H1 (cell line): ENCODE measurements around the gene ALDH7A1. TPM values are rescaled to one million over a fixed set of nuclear protein-coding genes. Genes with fewer than 3 reads are reported as not detected.

Source experiments
- CTCF ChIA-PET: fragments of 300-600 bp; sonication (Branson Sonifier 250); formaldehyde crosslinking; loops from one replicate; lab custom pipeline; 2021; ENCODE audit not compliant: partially characterized antibody; lab: Charles Lee
- POLR2A ChIA-PET: fragments of 300-600 bp; sonication (Branson Sonifier 250); formaldehyde crosslinking; loops from one replicate; lab custom pipeline; 2021; ENCODE audit warnings: inconsistent platforms; ENCODE audit not compliant: partially characterized antibody; lab: Charles Lee
- DNase-seq, 2 experiments: peaks; one replicate each; pipeline versions ENCODE4 v3.0.0 to v3.0.0-alpha.2; 2010 to 2022; ENCODE audit warnings: low spot score in 2 of 2, low read depth in 1 of 2, mixed read lengths in 1 of 2
- FAIRE-seq: peaks from 2 replicates; lab custom pipeline; 2011; peaks lifted over from hg19 to GRCh38; lab: Jason Lieb, UNC
- H2AFZ ChIP-seq: 2 replicates; pipeline ENCODE4 v1.8.1; 2012; ENCODE audit warnings: low read length, inconsistent platforms
- H2AK5ac ChIP-seq: 2 replicates; pipeline ENCODE4 v1.6.1; 2013; ENCODE audit warnings: low read depth, low read length
- H2BK120ac ChIP-seq: replicated peaks from 2 replicates; pipeline ENCODE3; 2013; ENCODE audit warnings: low read depth, low read length, inconsistent platforms
- H2BK12ac ChIP-seq: 2 replicates; pipeline ENCODE4 v1.6.1; 2013; ENCODE audit warnings: low read depth, low read length
- H2BK15ac ChIP-seq: 2 replicates; pipeline ENCODE4 v1.6.1; 2013; ENCODE audit warnings: low read length
- H2BK20ac ChIP-seq: 2 replicates; pipeline ENCODE4 v1.6.1; 2013; ENCODE audit warnings: low read length
- H2BK5ac ChIP-seq: 2 replicates; pipeline ENCODE4 v1.6.1; 2013; ENCODE audit warnings: low read depth, low read length
- H3K14ac ChIP-seq: 2 replicates; pipeline ENCODE4 v1.6.1; 2013; ENCODE audit warnings: inconsistent platforms; ENCODE audit not compliant: insufficient read length
- H3K18ac ChIP-seq: 2 replicates; pipeline ENCODE4 v1.6.1; 2013; ENCODE audit warnings: low read length; ENCODE audit errors: extremely low read depth
- H3K23ac ChIP-seq: 2 replicates; pipeline ENCODE4 v1.6.1; 2013; ENCODE audit warnings: inconsistent platforms; ENCODE audit not compliant: insufficient read length
- H3K23me2 ChIP-seq: 2 replicates; pipeline ENCODE4 v1.6.1; 2013; ENCODE audit warnings: low read depth, low read length
- H3K27ac ChIP-seq: 2 replicates; pipeline ENCODE4 v1.6.1; 2011; ENCODE audit warnings: low read depth, low read length, inconsistent platforms
- H3K27me3 ChIP-seq, 4 experiments: replicated peaks in 1 of 4; 1 replicate in 1 of 4; 2 replicates in 3 of 4; pipeline versions ENCODE4 v1.6.1 to v1.8.1; 2011 to 2013; ENCODE audit warnings: low read length in 3 of 4, mild to moderate bottlenecking in 3 of 4, inconsistent platforms in 2 of 4, mixed read lengths in 2 of 4, moderate library complexity in 1 of 4; ENCODE audit not compliant: control insufficient read depth in 3 of 4, insufficient read depth in 3 of 4; ENCODE audit errors: extremely low read depth in 1 of 4
- H3K36me3 ChIP-seq, 4 experiments: 2 replicates each; pipeline versions ENCODE4 v1.6.1 to v1.8.1; 2011 to 2013; ENCODE audit warnings: mild to moderate bottlenecking in 4 of 4, low read length in 3 of 4, moderate library complexity in 2 of 4, control low read depth in 1 of 4, inconsistent platforms in 1 of 4; ENCODE audit not compliant: insufficient read depth in 4 of 4, control insufficient read depth in 2 of 4
- H3K4ac ChIP-seq: replicated peaks from 2 replicates; pipeline ENCODE3; 2013; ENCODE audit warnings: low read length, low read depth, mixed read lengths, inconsistent platforms; ENCODE audit not compliant: insufficient read length
- H3K4me1 ChIP-seq, 4 experiments: replicated peaks in 1 of 4; 1 replicate in 1 of 4; 2 replicates in 3 of 4; pipeline versions ENCODE4 v1.6.1 to v1.8.1; 2011 to 2013; ENCODE audit warnings: low read length in 3 of 4, inconsistent platforms in 2 of 4, mixed read lengths in 1 of 4; ENCODE audit not compliant: insufficient read depth in 4 of 4, control insufficient read depth in 3 of 4
- H3K4me2 ChIP-seq, 2 experiments: 2 replicates each; pipeline versions ENCODE4 v1.6.1 to v1.8.1; 2011 to 2013; ENCODE audit warnings: low read depth in 2 of 2, low read length in 2 of 2, control low read depth in 1 of 2, inconsistent platforms in 1 of 2, mild to moderate bottlenecking in 1 of 2; ENCODE audit not compliant: insufficient read depth in 1 of 2
- H3K4me3 ChIP-seq, 4 experiments: fragments of 200-600, 300-600 bp in 1 of 4; sonication (generic), shearing (Covaris generic), sonication (Bioruptor Twin) in 1 of 4; 2 replicates each; pipeline versions ENCODE4 v1.5.1 to v1.8.1; 2011 to 2016; ENCODE audit warnings: low read length in 4 of 4, low read depth in 3 of 4, control low read depth in 2 of 4, inconsistent platforms in 2 of 4, mild to moderate bottlenecking in 2 of 4, mixed read lengths in 1 of 4, moderate library complexity in 1 of 4; ENCODE audit not compliant: insufficient read depth in 2 of 4; ENCODE audit errors: extremely low read depth in 1 of 4
- H3K56ac ChIP-seq: replicated peaks from 2 replicates; pipeline ENCODE3; 2013; ENCODE audit warnings: low read depth, mild to moderate bottlenecking, mixed read lengths, low read length, inconsistent platforms; ENCODE audit not compliant: insufficient read length
- H3K79me1 ChIP-seq: 2 replicates; pipeline ENCODE4 v1.6.1; 2013; ENCODE audit warnings: low read depth, low read length, control low read depth
- H3K79me2 ChIP-seq, 2 experiments: 2 replicates each; pipeline versions ENCODE4 v1.6.1 to v1.8.1; 2012 to 2013; ENCODE audit warnings: low read length in 2 of 2, mild to moderate bottlenecking in 2 of 2, inconsistent platforms in 1 of 2; ENCODE audit not compliant: insufficient read depth in 2 of 2, control insufficient read depth in 1 of 2
- H3K9ac ChIP-seq, 4 experiments: replicated peaks in 1 of 4; 1 replicate in 1 of 4; 2 replicates in 3 of 4; pipeline versions ENCODE4 v1.6.1 to v1.8.1; 2011 to 2013; ENCODE audit warnings: low read depth in 3 of 4, low read length in 3 of 4, control low read depth in 2 of 4, mild to moderate bottlenecking in 2 of 4, moderate library complexity in 2 of 4, inconsistent platforms in 1 of 4; ENCODE audit errors: extremely low read depth in 1 of 4
- H3K9me3 ChIP-seq, 2 experiments: 2 replicates each; pipeline versions ENCODE4 v1.6.1 to v1.8.1; 2012 to 2013; ENCODE audit warnings: mild to moderate bottlenecking in 2 of 2, moderate library complexity in 2 of 2, control low read depth in 1 of 2, inconsistent platforms in 1 of 2, low read depth in 1 of 2, low read length in 1 of 2, mixed read lengths in 1 of 2; ENCODE audit not compliant: insufficient read depth in 2 of 2
- H4K20me1 ChIP-seq, 2 experiments: replicated peaks in 1 of 2; 2 replicates each; pipeline versions ENCODE3 to v1.8.1; 2011 to 2013; ENCODE audit warnings: inconsistent platforms in 2 of 2, low read length in 2 of 2, mild to moderate bottlenecking in 1 of 2; ENCODE audit not compliant: insufficient read depth in 2 of 2, control insufficient read depth in 1 of 2
- H4K5ac ChIP-seq: 2 replicates; pipeline ENCODE4 v1.6.1; 2013; ENCODE audit warnings: low read length, low read depth, mixed read lengths, inconsistent platforms; ENCODE audit not compliant: insufficient read length
- H4K8ac ChIP-seq: 2 replicates; pipeline ENCODE4 v1.8.0; 2013; ENCODE audit warnings: mild to moderate bottlenecking, moderate library complexity, low read length, inconsistent platforms; ENCODE audit not compliant: insufficient read depth; ENCODE audit errors: extremely low read depth
- H4K91ac ChIP-seq: replicated peaks from 2 replicates; pipeline ENCODE3; 2013; ENCODE audit warnings: low read length, mixed read lengths, inconsistent platforms; ENCODE audit not compliant: insufficient read length
- CEBPB ChIP-seq: IDR thresholded peaks from 2 replicates; pipeline ENCODE4 v1.6.1; 2012; ENCODE audit warnings: low read depth, low read length
- EGR1 ChIP-seq: IDR thresholded peaks from 2 replicates; pipeline ENCODE4 v1.6.1; 2011; ENCODE audit warnings: low read depth, low read length, borderline replicate concordance
- KDM1A ChIP-seq: fragments of 200-600, 300-600 bp; sonication (generic); IDR thresholded peaks from 2 replicates; pipeline ENCODE4 v1.7.1; 2016; ENCODE audit warnings: mild to moderate bottlenecking, low read length, borderline replicate concordance
- POLR2A ChIP-seq, 2 experiments: IDR thresholded peaks; 1 replicate in 1 of 2; 2 replicates in 1 of 2; pipeline ENCODE4 v1.6.1; 2011; ENCODE audit warnings: low read depth in 2 of 2, low read length in 2 of 2, mild to moderate bottlenecking in 2 of 2; ENCODE audit errors: control extremely low read depth in 1 of 2
- TCF12 ChIP-seq: IDR thresholded peaks from 2 replicates; pipeline ENCODE4 v1.6.1; 2011; ENCODE audit warnings: low read depth, mild to moderate bottlenecking, low read length
- WGBS, 2 experiments: shearing (Covaris generic) in 1 of 2; methylation state at CpG; one replicate each; pipeline versions ENCODE4 v1.1.6 to v1.1.7; 2013 to 2015; ENCODE audit warnings: low lambda C conversion rate in 2 of 2, mixed read lengths in 2 of 2, inconsistent platforms in 1 of 2, low coverage in 1 of 2, missing lambda C conversion rate in 1 of 2; ENCODE audit not compliant: insufficient replicate concordance in 2 of 2, insufficient coverage in 1 of 2, insufficient read length in 1 of 2; ENCODE audit errors: extremely low coverage in 1 of 2, missing lambda C conversion rate in 1 of 2; 5-methylcytosine and 5-hydroxymethylcytosine counted together
- polyA plus RNA-seq, 7 experiments: library from polyadenylated mRNA; depleted of rRNA in 3 of 7; stranded (reverse) in 5 of 7; unstranded in 2 of 7; fragments of >200 nt in 5 of 7; fragments of 200-250 nt in 2 of 7; gene quantifications; 1 replicate in 5 of 7; 2 replicates in 1 of 7; 4 replicates in 1 of 7; pipeline versions ENCODE4 v1.2.1 to v1.2.3, GENCODE V29; 2011 to 2013; ENCODE audit warnings: missing spikeins in 2 of 7, mixed read lengths in 2 of 7
- total RNA-seq: library from RNA; stranded (reverse); fragmentation: NEBNext Ultra II Directional; extraction: Animal tissue kit (Norgen Biotek cat#: 25700); gene quantifications from 2 replicates; pipeline ENCODE4 v1.2.1, GENCODE V29; 2021
- TF ChIP-seq, protein P1 (sequence below): IDR thresholded peaks from 2 replicates; pipeline ENCODE4 v1.6.1; 2012; ENCODE audit warnings: low read length, inconsistent platforms

The ALDH7A1 gene
- total and polyA plus RNA-seq, 2 of the 8 experiments (the other 6 are each of a cell fraction or from before 2014, with no cell fraction given): 99.6 to 225 TPM

GRCh38 chr5:126591549-126591948 lies 3.5 kb downstream of the ALDH7A1 start:
- Histone ChIP-seq H4K20me1 (peaks cover 4 to 5% of the 10 kb centered on the region in 2 experiments), H3K23me2 (peaks cover 7% of the 10 kb centered on the region), H2AFZ (no peak overlapping the region), H3K56ac (no peak overlapping the region), H3K23ac (no peak overlapping the region), H3K4me1 (peaks cover 0 to 8% (median 2%) of the 10 kb centered on the region in 4 experiments; a peak in 2 of 7 replicates), H3K9me3 (peaks cover 0 to 7% of the 10 kb centered on the region in 2 experiments; a peak in 1 of 4 replicates), H3K27me3 (no peaks in the 10 kb centered on the region), H4K8ac (no peak overlapping the region), H3K14ac (no peak overlapping the region), H3K9ac (no peak overlapping the region; a peak in 1 of 7 replicates), H3K18ac (no peak overlapping the region), H3K79me2 (peaks cover 6 to 33% of the 10 kb centered on the region in 2 experiments), H2BK5ac (no peak overlapping the region), H3K36me3 (peaks cover 0 to 47% (median 18%) of the 10 kb centered on the region in 4 experiments; a peak in 7 of 8 replicates), H4K5ac (no peak overlapping the region), H2AK5ac (no peak overlapping the region), H2BK12ac (no peak overlapping the region), H2BK120ac (no peak overlapping the region), H3K79me1 (no peaks in the 10 kb centered on the region; the same call in 1 of the 2 replicates), H3K4ac (no peak overlapping the region), H2BK20ac (no peak overlapping the region), H3K27ac (no peak overlapping the region), H3K4me3 (no peak overlapping the region), H3K4me2 (peak overlapping the region; percentile 11 to 90; a peak in 2 of 4 replicates), H4K91ac (no peak overlapping the region), H2BK15ac (no peak overlapping the region)
- DNase-seq (peak in 1 of 2 experiments; percentile 54), FAIRE-seq (peak; percentile 72)
- TF ChIP-seq POLR2A (IDR thresholded peaks at IDR 0.05; ENCODE audit: control extremely low read depth in 1 of 2, low read depth in 2 of 2, low read length in 2 of 2): 0 out of 3 replicates have a peak, but pooled peaks of 1 of the 2 experiments have one; percentile 36
- TF ChIP-seq EGR1: no peak
- peak; percentile 76 for TF ChIP-seq CEBPB
- TF ChIP-seq, protein P1, sequence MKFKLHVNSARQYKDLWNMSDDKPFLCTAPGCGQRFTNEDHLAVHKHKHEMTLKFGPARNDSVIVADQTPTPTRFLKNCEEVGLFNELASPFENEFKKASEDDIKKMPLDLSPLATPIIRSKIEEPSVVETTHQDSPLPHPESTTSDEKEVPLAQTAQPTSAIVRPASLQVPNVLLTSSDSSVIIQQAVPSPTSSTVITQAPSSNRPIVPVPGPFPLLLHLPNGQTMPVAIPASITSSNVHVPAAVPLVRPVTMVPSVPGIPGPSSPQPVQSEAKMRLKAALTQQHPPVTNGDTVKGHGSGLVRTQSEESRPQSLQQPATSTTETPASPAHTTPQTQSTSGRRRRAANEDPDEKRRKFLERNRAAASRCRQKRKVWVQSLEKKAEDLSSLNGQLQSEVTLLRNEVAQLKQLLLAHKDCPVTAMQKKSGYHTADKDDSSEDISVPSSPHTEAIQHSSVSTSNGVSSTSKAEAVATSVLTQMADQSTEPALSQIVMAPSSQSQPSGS: 0 out of 2 replicates have a peak, but pooled peaks have one; percentile 45
- TF ChIP-seq KDM1A: peak; percentile 34; the same call in 1 of the 2 replicates
- no peak for TF ChIP-seq TCF12
- WGBS, 2 experiments: 36% methylated on average over 1 of the region's 1 CpG; no CpG with 5 or more reads in 1 of the 2 experiments
- ChIA-PET POLR2A (interaction anchor here (0.9 to 4.7 kb wide), 5 partner anchors 10 to 20 kb away, joined by 3 to 19 read pairs (median 8); partner anchors contain the start of gene PHAX), CTCF (interaction anchor here (1.1 to 2.3 kb wide), 2 partner anchors 9 to 52 kb away, joined by 3 to 12 read pairs; partner anchors contain the start of gene PHAX)
